NCI-H2029 (cell line): ENCODE results near the gene ZNRF1.

Experiments used
- DNase-seq: peaks from one replicate; lab custom pipeline; 2025; lab: John Stamatoyannopoulos, UW

The ZNRF1 gene

GRCh38 chr16:75160386-75160785, 161.6 kb downstream of the ZNRF1 start:
- no peak for DNase-seq
